ENCODE measurements around the gene RAB34. TPM values are rescaled to one million over a fixed set of nuclear protein-coding genes. Genes with fewer than 3 reads are reported as not detected.

Gene RAB34

DNA sequence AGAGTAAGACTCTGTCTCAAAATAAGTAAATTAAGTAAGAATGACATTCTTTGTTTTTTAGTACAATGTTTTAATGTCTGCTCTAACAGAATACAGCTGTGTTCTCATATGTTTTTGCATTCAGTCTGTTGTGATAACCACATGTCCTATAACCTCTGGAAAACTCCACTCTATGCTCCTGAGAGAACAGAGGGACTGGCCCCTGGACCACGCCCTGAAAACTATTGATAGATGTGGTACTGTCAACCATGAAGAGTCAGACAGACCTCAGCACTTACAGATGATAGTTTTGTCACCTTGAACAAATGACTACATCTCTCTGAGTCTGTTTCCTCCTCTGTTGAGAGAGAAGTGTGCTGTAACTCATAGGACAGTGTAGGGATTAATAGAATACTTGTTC is 47.8 kb downstream of the RAB34 start:
- peaks cover 18% of the 10 kb centered on the region for H3K79me1 ChIP-seq (replicated peaks; ENCODE audit: low read length, poor library complexity, severe bottlenecking)
- H3K9me3 ChIP-seq (ENCODE audit: control insufficient read depth, low read length) = no peaks in the 10 kb centered on the region
- no peak overlapping the region for H2AFZ ChIP-seq (ENCODE audit: low read depth, low read length)
- no peak overlapping the region for H3K27ac ChIP-seq (ENCODE audit: low read length, poor library complexity, severe bottlenecking)
- H3K9ac ChIP-seq (ENCODE audit: low read length) = no peak overlapping the region
- H3K4me1 ChIP-seq (ENCODE audit: control insufficient read depth, insufficient read depth, low read depth, low read length) = no peaks in the 10 kb centered on the region
- H3K4me3 ChIP-seq (ENCODE audit: insufficient read depth in 1 of 2, low read depth in 1 of 2, low read length in 2 of 2) = no peak overlapping the region
- no peak overlapping the region for H3K4ac ChIP-seq (ENCODE audit: low read depth in 1 of 2, low read length in 2 of 2)
- no peak overlapping the region for H3K14ac ChIP-seq (ENCODE audit: low read length in 2 of 2)
- no peaks in the 10 kb centered on the region for H3K27me3 ChIP-seq (ENCODE audit: control insufficient read depth in 1 of 2, insufficient read depth in 1 of 2, low read length in 2 of 2)
- H2BK120ac ChIP-seq (ENCODE audit: low read depth, low read length) = no peak overlapping the region
- H3K36me3 ChIP-seq (ENCODE audit: control insufficient read depth in 1 of 2, insufficient read depth in 2 of 2, low read depth in 1 of 2, low read length in 2 of 2) = peaks cover 41 to 91% of the 10 kb centered on the region in 2 experiments
- 100% methylated on average over 1 of the region's 1 CpG for WGBS
- no peak for DNase-seq
- H2AK5ac ChIP-seq (ENCODE audit: low read length, severe bottlenecking) = no peak overlapping the region
- H3K23ac ChIP-seq (ENCODE audit: low read length in 2 of 2) = no peak overlapping the region
- no peak overlapping the region for H2BK12ac ChIP-seq (ENCODE audit: low read length in 2 of 2)
- no peak overlapping the region for H3K18ac ChIP-seq (ENCODE audit: low read depth in 1 of 2, low read length in 2 of 2)
- H2BK5ac ChIP-seq (ENCODE audit: low read depth, low read length, poor library complexity, severe bottlenecking) = no peak overlapping the region
- no peak overlapping the region for H4K8ac ChIP-seq (ENCODE audit: low read length)
- H3K4me2 ChIP-seq (ENCODE audit: low read length, poor library complexity, severe bottlenecking) = no peak overlapping the region
- H2BK15ac ChIP-seq (ENCODE audit: low read depth, poor library complexity, severe bottlenecking) = no peak overlapping the region
- H4K91ac ChIP-seq (ENCODE audit: low read length) = no peak overlapping the region

DNA sequence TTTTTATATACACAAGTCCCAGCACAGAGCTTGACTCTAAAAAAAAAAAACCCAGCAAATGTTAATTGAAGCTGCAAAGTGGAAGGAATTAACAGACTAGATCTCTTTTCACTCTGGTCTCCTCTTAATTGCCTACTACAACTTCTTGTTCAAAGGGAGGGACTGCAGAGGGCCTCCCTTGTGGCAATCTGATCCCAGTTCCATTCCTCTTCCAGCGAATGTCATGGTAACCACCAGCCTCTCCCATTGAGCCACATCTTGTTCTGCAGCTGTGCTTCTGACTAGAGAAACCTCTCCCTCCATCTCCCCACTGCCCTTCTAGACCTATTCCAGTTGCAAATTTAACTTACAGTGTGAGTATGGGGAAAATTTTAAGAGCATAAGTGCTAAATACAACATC is 49.8 kb downstream of the RAB34 start:
- Histone ChIP-seq H3K4me1 (ENCODE audit: control insufficient read depth, insufficient read depth, low read depth, low read length) (peaks cover 3% of the 10 kb centered on the region), H4K8ac (ENCODE audit: low read length) (no peak overlapping the region), H3K36me3 (ENCODE audit: control insufficient read depth in 1 of 2, insufficient read depth in 2 of 2, low read depth in 1 of 2, low read length in 2 of 2) (peaks cover 26 to 77% of the 10 kb centered on the region in 2 experiments), H4K91ac (ENCODE audit: low read length) (no peak overlapping the region), H2BK120ac (ENCODE audit: low read depth, low read length) (no peak overlapping the region), H2BK12ac (ENCODE audit: low read length in 2 of 2) (no peak overlapping the region), H2AFZ (ENCODE audit: low read depth, low read length) (no peak overlapping the region), H3K9me3 (ENCODE audit: control insufficient read depth, low read length) (no peaks in the 10 kb centered on the region), H2BK5ac (ENCODE audit: low read depth, low read length, poor library complexity, severe bottlenecking) (no peak overlapping the region), H3K9ac (ENCODE audit: low read length) (no peak overlapping the region), H3K23ac (ENCODE audit: low read length in 2 of 2) (no peak overlapping the region), H2AK5ac (ENCODE audit: low read length, severe bottlenecking) (no peak overlapping the region), H3K79me1 (replicated peaks; ENCODE audit: low read length, poor library complexity, severe bottlenecking) (peaks cover 6% of the 10 kb centered on the region), H3K14ac (ENCODE audit: low read length in 2 of 2) (no peak overlapping the region), H2BK15ac (ENCODE audit: low read depth, poor library complexity, severe bottlenecking) (no peak overlapping the region), H3K27ac (ENCODE audit: low read length, poor library complexity, severe bottlenecking) (no peak overlapping the region), H3K18ac (ENCODE audit: low read depth in 1 of 2, low read length in 2 of 2) (no peak overlapping the region), H3K27me3 (ENCODE audit: control insufficient read depth in 1 of 2, insufficient read depth in 1 of 2, low read length in 2 of 2) (no peaks in the 10 kb centered on the region), H3K4me3 (ENCODE audit: insufficient read depth in 1 of 2, low read depth in 1 of 2, low read length in 2 of 2) (no peak overlapping the region), H3K4me2 (ENCODE audit: low read length, poor library complexity, severe bottlenecking) (no peak overlapping the region), H3K4ac (ENCODE audit: low read depth in 1 of 2, low read length in 2 of 2) (no peak overlapping the region)
- WGBS = 88% methylated on average over 1 of the region's 1 CpG
- DNase-seq = no peak

DNA sequence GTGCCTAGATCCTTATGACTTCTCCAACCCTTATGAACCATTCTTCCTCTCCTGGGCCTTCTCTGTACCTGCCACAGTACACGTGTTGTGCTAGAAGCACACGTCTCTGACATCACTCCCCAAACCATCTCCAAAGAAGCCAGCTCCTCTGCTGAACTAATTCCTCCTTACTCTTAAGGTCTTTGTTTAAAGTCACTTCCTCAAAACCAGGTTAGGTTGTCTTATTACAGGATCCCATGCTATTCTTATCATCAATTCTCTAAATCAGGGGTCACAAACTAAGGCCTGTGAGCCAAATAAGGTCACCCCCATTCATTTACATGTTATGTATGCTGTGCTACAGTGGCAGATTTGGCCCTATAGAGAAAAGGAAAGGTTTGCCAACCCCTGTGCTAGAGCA is 51.7 kb downstream of the RAB34 start:
- Histone ChIP-seq H3K14ac (ENCODE audit: low read length in 2 of 2) (no peak overlapping the region), H2BK15ac (ENCODE audit: low read depth, poor library complexity, severe bottlenecking) (no peak overlapping the region), H3K23ac (ENCODE audit: low read length in 2 of 2) (no peak overlapping the region), H2AK5ac (ENCODE audit: low read length, severe bottlenecking) (no peak overlapping the region), H3K4me1 (ENCODE audit: control insufficient read depth, insufficient read depth, low read depth, low read length) (peaks cover 3% of the 10 kb centered on the region), H3K9ac (ENCODE audit: low read length) (no peak overlapping the region), H3K27ac (ENCODE audit: low read length, poor library complexity, severe bottlenecking) (no peak overlapping the region), H3K27me3 (ENCODE audit: control insufficient read depth in 1 of 2, insufficient read depth in 1 of 2, low read length in 2 of 2) (no peaks in the 10 kb centered on the region), H3K4me3 (ENCODE audit: insufficient read depth in 1 of 2, low read depth in 1 of 2, low read length in 2 of 2) (no peak overlapping the region), H2BK12ac (ENCODE audit: low read length in 2 of 2) (no peak overlapping the region), H3K9me3 (ENCODE audit: control insufficient read depth, low read length) (no peaks in the 10 kb centered on the region), H2BK5ac (ENCODE audit: low read depth, low read length, poor library complexity, severe bottlenecking) (no peak overlapping the region), H3K79me1 (replicated peaks; ENCODE audit: low read length, poor library complexity, severe bottlenecking) (peaks cover under 1% of the 10 kb centered on the region), H4K8ac (ENCODE audit: low read length) (no peak overlapping the region), H3K18ac (ENCODE audit: low read depth in 1 of 2, low read length in 2 of 2) (no peak overlapping the region), H3K4ac (ENCODE audit: low read depth in 1 of 2, low read length in 2 of 2) (no peak overlapping the region), H3K36me3 (ENCODE audit: control insufficient read depth in 1 of 2, insufficient read depth in 2 of 2, low read depth in 1 of 2, low read length in 2 of 2) (peaks cover 19 to 60% of the 10 kb centered on the region in 2 experiments), H4K91ac (ENCODE audit: low read length) (no peak overlapping the region), H2AFZ (ENCODE audit: low read depth, low read length) (no peak overlapping the region), H2BK120ac (ENCODE audit: low read depth, low read length) (no peak overlapping the region), H3K4me2 (ENCODE audit: low read length, poor library complexity, severe bottlenecking) (no peak overlapping the region)
- WGBS = 85% methylated on average over 2 of the region's 2 CpGs
- no peak for DNase-seq

Small RNA genes within 50 kb of the gene (small RNA-seq; reads per million reads assigned to genes)
- not detected for gene SNORD42A (ENCODE audit: low read depth)
- gene SNORD42B (ENCODE audit: low read depth) = not detected
- not detected for gene SNORD4A (ENCODE audit: low read depth)
- not detected for gene SNORD4B (ENCODE audit: low read depth)
